ENCODE results near the gene GAPVD1.

DNA sequence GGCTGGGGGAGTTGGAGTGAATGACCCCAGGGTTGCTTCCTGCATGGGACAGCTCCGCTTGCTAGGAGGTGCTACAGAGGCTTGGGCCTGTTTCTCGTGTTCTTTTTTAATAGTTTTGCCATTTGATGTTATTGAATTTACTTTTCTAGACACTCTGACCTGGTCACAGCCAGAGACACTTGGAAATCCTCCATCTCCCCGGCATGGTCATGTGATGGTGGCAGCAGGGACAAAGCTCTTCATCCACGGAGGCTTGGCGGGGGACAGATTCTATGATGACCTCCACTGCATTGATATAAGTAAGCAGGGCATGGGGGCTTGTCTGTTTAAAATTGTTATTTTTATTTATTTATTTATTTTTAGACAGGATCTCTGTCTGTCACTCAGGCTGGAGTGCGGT lies 33.9 kb upstream of the GAPVD1 start:
- TF ChIP-seq ZNF423 (CRISPR knock-in tag; IDR thresholded peaks at IDR 0.05) (no peak), CTCF (IDR thresholded peaks at IDR 0.05) (no peak), SMAD3 (CRISPR knock-in tag; IDR thresholded peaks at IDR 0.05; ENCODE audit: borderline replicate concordance) (no peak), ATF2 (CRISPR knock-in tag; IDR thresholded peaks at IDR 0.05; ENCODE audit: borderline replicate concordance, low read depth) (no peak), JUN (CRISPR knock-in tag; IDR thresholded peaks at IDR 0.05) (no peak)
- TF ChIP-seq, protein P1, sequence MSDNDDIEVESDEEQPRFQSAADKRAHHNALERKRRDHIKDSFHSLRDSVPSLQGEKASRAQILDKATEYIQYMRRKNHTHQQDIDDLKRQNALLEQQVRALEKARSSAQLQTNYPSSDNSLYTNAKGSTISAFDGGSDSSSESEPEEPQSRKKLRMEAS (CRISPR knock-in tag; IDR thresholded peaks at IDR 0.05) = no peak
